H1 (cell line): ENCODE data around the gene ARMC9. TPM values are rescaled to one million over a fixed set of nuclear protein-coding genes. Genes with fewer than 3 reads are reported as not detected.

Source experiments
- CTCF ChIA-PET: fragments of 300-600 bp; sonication (Branson Sonifier 250); formaldehyde crosslinking; loops from one replicate; lab custom pipeline; 2021; ENCODE audit not compliant: partially characterized antibody; lab: Charles Lee
- POLR2A ChIA-PET: fragments of 300-600 bp; sonication (Branson Sonifier 250); formaldehyde crosslinking; loops from one replicate; lab custom pipeline; 2021; ENCODE audit warnings: inconsistent platforms; ENCODE audit not compliant: partially characterized antibody; lab: Charles Lee
- DNase-seq, 2 experiments: peaks; one replicate each; pipeline versions ENCODE4 v3.0.0 to v3.0.0-alpha.2; 2010 to 2022; ENCODE audit warnings: low spot score in 2 of 2, low read depth in 1 of 2, mixed read lengths in 1 of 2
- FAIRE-seq: peaks from 2 replicates; lab custom pipeline; 2011; peaks lifted over from hg19 to GRCh38; lab: Jason Lieb, UNC
- H2AFZ ChIP-seq: 2 replicates; pipeline ENCODE4 v1.8.1; 2012; ENCODE audit warnings: low read length, inconsistent platforms
- H2AK5ac ChIP-seq: 2 replicates; pipeline ENCODE4 v1.6.1; 2013; ENCODE audit warnings: low read depth, low read length
- H2BK120ac ChIP-seq: replicated peaks from 2 replicates; pipeline ENCODE3; 2013; ENCODE audit warnings: low read depth, low read length, inconsistent platforms
- H2BK12ac ChIP-seq: 2 replicates; pipeline ENCODE4 v1.6.1; 2013; ENCODE audit warnings: low read depth, low read length
- H2BK15ac ChIP-seq: 2 replicates; pipeline ENCODE4 v1.6.1; 2013; ENCODE audit warnings: low read length
- H2BK20ac ChIP-seq: 2 replicates; pipeline ENCODE4 v1.6.1; 2013; ENCODE audit warnings: low read length
- H2BK5ac ChIP-seq: 2 replicates; pipeline ENCODE4 v1.6.1; 2013; ENCODE audit warnings: low read depth, low read length
- H3K14ac ChIP-seq: 2 replicates; pipeline ENCODE4 v1.6.1; 2013; ENCODE audit warnings: inconsistent platforms; ENCODE audit not compliant: insufficient read length
- H3K18ac ChIP-seq: 2 replicates; pipeline ENCODE4 v1.6.1; 2013; ENCODE audit warnings: low read length; ENCODE audit errors: extremely low read depth
- H3K23ac ChIP-seq: 2 replicates; pipeline ENCODE4 v1.6.1; 2013; ENCODE audit warnings: inconsistent platforms; ENCODE audit not compliant: insufficient read length
- H3K23me2 ChIP-seq: 2 replicates; pipeline ENCODE4 v1.6.1; 2013; ENCODE audit warnings: low read depth, low read length
- H3K27ac ChIP-seq: 2 replicates; pipeline ENCODE4 v1.6.1; 2011; ENCODE audit warnings: low read depth, low read length, inconsistent platforms
- H3K27me3 ChIP-seq, 4 experiments: replicated peaks in 1 of 4; 1 replicate in 1 of 4; 2 replicates in 3 of 4; pipeline versions ENCODE4 v1.6.1 to v1.8.1; 2011 to 2013; ENCODE audit warnings: low read length in 3 of 4, mild to moderate bottlenecking in 3 of 4, inconsistent platforms in 2 of 4, mixed read lengths in 2 of 4, moderate library complexity in 1 of 4; ENCODE audit not compliant: control insufficient read depth in 3 of 4, insufficient read depth in 3 of 4; ENCODE audit errors: extremely low read depth in 1 of 4
- H3K36me3 ChIP-seq, 4 experiments: 2 replicates each; pipeline versions ENCODE4 v1.6.1 to v1.8.1; 2011 to 2013; ENCODE audit warnings: mild to moderate bottlenecking in 4 of 4, low read length in 3 of 4, moderate library complexity in 2 of 4, control low read depth in 1 of 4, inconsistent platforms in 1 of 4; ENCODE audit not compliant: insufficient read depth in 4 of 4, control insufficient read depth in 2 of 4
- H3K4ac ChIP-seq: replicated peaks from 2 replicates; pipeline ENCODE3; 2013; ENCODE audit warnings: low read length, low read depth, mixed read lengths, inconsistent platforms; ENCODE audit not compliant: insufficient read length
- H3K4me1 ChIP-seq, 4 experiments: replicated peaks in 1 of 4; 1 replicate in 1 of 4; 2 replicates in 3 of 4; pipeline versions ENCODE4 v1.6.1 to v1.8.1; 2011 to 2013; ENCODE audit warnings: low read length in 3 of 4, inconsistent platforms in 2 of 4, mixed read lengths in 1 of 4; ENCODE audit not compliant: insufficient read depth in 4 of 4, control insufficient read depth in 3 of 4
- H3K4me2 ChIP-seq, 2 experiments: 2 replicates each; pipeline versions ENCODE4 v1.6.1 to v1.8.1; 2011 to 2013; ENCODE audit warnings: low read depth in 2 of 2, low read length in 2 of 2, control low read depth in 1 of 2, inconsistent platforms in 1 of 2, mild to moderate bottlenecking in 1 of 2; ENCODE audit not compliant: insufficient read depth in 1 of 2
- H3K4me3 ChIP-seq, 4 experiments: fragments of 200-600, 300-600 bp in 1 of 4; sonication (generic), shearing (Covaris generic), sonication (Bioruptor Twin) in 1 of 4; 2 replicates each; pipeline versions ENCODE4 v1.5.1 to v1.8.1; 2011 to 2016; ENCODE audit warnings: low read length in 4 of 4, low read depth in 3 of 4, control low read depth in 2 of 4, inconsistent platforms in 2 of 4, mild to moderate bottlenecking in 2 of 4, mixed read lengths in 1 of 4, moderate library complexity in 1 of 4; ENCODE audit not compliant: insufficient read depth in 2 of 4; ENCODE audit errors: extremely low read depth in 1 of 4
- H3K56ac ChIP-seq: replicated peaks from 2 replicates; pipeline ENCODE3; 2013; ENCODE audit warnings: low read depth, mild to moderate bottlenecking, mixed read lengths, low read length, inconsistent platforms; ENCODE audit not compliant: insufficient read length
- H3K79me1 ChIP-seq: 2 replicates; pipeline ENCODE4 v1.6.1; 2013; ENCODE audit warnings: low read depth, low read length, control low read depth
- H3K79me2 ChIP-seq, 2 experiments: 2 replicates each; pipeline versions ENCODE4 v1.6.1 to v1.8.1; 2012 to 2013; ENCODE audit warnings: low read length in 2 of 2, mild to moderate bottlenecking in 2 of 2, inconsistent platforms in 1 of 2; ENCODE audit not compliant: insufficient read depth in 2 of 2, control insufficient read depth in 1 of 2
- H3K9ac ChIP-seq, 4 experiments: replicated peaks in 1 of 4; 1 replicate in 1 of 4; 2 replicates in 3 of 4; pipeline versions ENCODE4 v1.6.1 to v1.8.1; 2011 to 2013; ENCODE audit warnings: low read depth in 3 of 4, low read length in 3 of 4, control low read depth in 2 of 4, mild to moderate bottlenecking in 2 of 4, moderate library complexity in 2 of 4, inconsistent platforms in 1 of 4; ENCODE audit errors: extremely low read depth in 1 of 4
- H3K9me3 ChIP-seq, 2 experiments: 2 replicates each; pipeline versions ENCODE4 v1.6.1 to v1.8.1; 2012 to 2013; ENCODE audit warnings: mild to moderate bottlenecking in 2 of 2, moderate library complexity in 2 of 2, control low read depth in 1 of 2, inconsistent platforms in 1 of 2, low read depth in 1 of 2, low read length in 1 of 2, mixed read lengths in 1 of 2; ENCODE audit not compliant: insufficient read depth in 2 of 2
- H4K20me1 ChIP-seq, 2 experiments: replicated peaks in 1 of 2; 2 replicates each; pipeline versions ENCODE3 to v1.8.1; 2011 to 2013; ENCODE audit warnings: inconsistent platforms in 2 of 2, low read length in 2 of 2, mild to moderate bottlenecking in 1 of 2; ENCODE audit not compliant: insufficient read depth in 2 of 2, control insufficient read depth in 1 of 2
- H4K5ac ChIP-seq: 2 replicates; pipeline ENCODE4 v1.6.1; 2013; ENCODE audit warnings: low read length, low read depth, mixed read lengths, inconsistent platforms; ENCODE audit not compliant: insufficient read length
- H4K8ac ChIP-seq: 2 replicates; pipeline ENCODE4 v1.8.0; 2013; ENCODE audit warnings: mild to moderate bottlenecking, moderate library complexity, low read length, inconsistent platforms; ENCODE audit not compliant: insufficient read depth; ENCODE audit errors: extremely low read depth
- H4K91ac ChIP-seq: replicated peaks from 2 replicates; pipeline ENCODE3; 2013; ENCODE audit warnings: low read length, mixed read lengths, inconsistent platforms; ENCODE audit not compliant: insufficient read length
- CBX8 ChIP-seq: fragments of 300-800, 300-1000 bp; sonication (generic); IDR thresholded peaks from 2 replicates; pipeline ENCODE4 v1.7.1; 2016; ENCODE audit warnings: low read depth, low read length, borderline replicate concordance
- WGBS, 2 experiments: shearing (Covaris generic) in 1 of 2; methylation state at CpG; one replicate each; pipeline versions ENCODE4 v1.1.6 to v1.1.7; 2013 to 2015; ENCODE audit warnings: low lambda C conversion rate in 2 of 2, mixed read lengths in 2 of 2, inconsistent platforms in 1 of 2, low coverage in 1 of 2, missing lambda C conversion rate in 1 of 2; ENCODE audit not compliant: insufficient replicate concordance in 2 of 2, insufficient coverage in 1 of 2, insufficient read length in 1 of 2; ENCODE audit errors: extremely low coverage in 1 of 2, missing lambda C conversion rate in 1 of 2; 5-methylcytosine and 5-hydroxymethylcytosine counted together
- polyA plus RNA-seq, 7 experiments: library from polyadenylated mRNA; depleted of rRNA in 3 of 7; stranded (reverse) in 5 of 7; unstranded in 2 of 7; fragments of >200 nt in 5 of 7; fragments of 200-250 nt in 2 of 7; gene quantifications; 1 replicate in 5 of 7; 2 replicates in 1 of 7; 4 replicates in 1 of 7; pipeline versions ENCODE4 v1.2.1 to v1.2.3, GENCODE V29; 2011 to 2013; ENCODE audit warnings: missing spikeins in 2 of 7, mixed read lengths in 2 of 7
- total RNA-seq: library from RNA; stranded (reverse); fragmentation: NEBNext Ultra II Directional; extraction: Animal tissue kit (Norgen Biotek cat#: 25700); gene quantifications from 2 replicates; pipeline ENCODE4 v1.2.1, GENCODE V29; 2021

ARMC9 gene
- total and polyA plus RNA-seq, 2 of the 8 experiments (the other 6 are each of a cell fraction or from before 2014, with no cell fraction given), result 23.2 to 36.1 TPM

- peaks cover 0 to 7% (median 4%) of the 10 kb centered on the region in 4 experiments for H3K4me1 ChIP-seq
- H3K4me3 ChIP-seq, result no peak overlapping the region
- H3K14ac ChIP-seq, result no peak overlapping the region
- no peak overlapping the region for H2BK120ac ChIP-seq
- WGBS, 2 experiments, result 77% methylated on average over 12 of the region's 12 CpGs; no CpG with 5 or more reads in 1 of the 2 experiments
- FAIRE-seq (peak; percentile 99), DNase-seq (peak in 1 of 2 experiments; percentile 29)
- no peak overlapping the region for H3K27ac ChIP-seq
- H4K8ac ChIP-seq, result no peak overlapping the region; the same call in 1 of the 2 replicates
- H3K23ac ChIP-seq, result no peak overlapping the region
- 0 out of 2 replicates have a peak overlapping the region, but pooled peaks have one; percentile 13 for H2BK12ac ChIP-seq
- H2BK20ac ChIP-seq, result no peak overlapping the region
- H3K18ac ChIP-seq, result no peak overlapping the region
- no peak overlapping the region for H4K5ac ChIP-seq
- no peaks in the 10 kb centered on the region for H3K79me1 ChIP-seq
- H3K79me2 ChIP-seq, result no peaks in the 10 kb centered on the region
- H3K23me2 ChIP-seq, result no peaks in the 10 kb centered on the region
- no peaks in the 10 kb centered on the region for H3K27me3 ChIP-seq
- H3K9ac ChIP-seq, result peak overlapping the region in 1 of 4 experiments; percentile 10; a peak in 1 of 7 replicates
- no peak overlapping the region for H2AFZ ChIP-seq
- peak overlapping the region; percentile 82; the same call in 1 of the 2 replicates for H2BK5ac ChIP-seq
- peak overlapping the region; percentile 2 for H3K4ac ChIP-seq
- CTCF ChIA-PET, result interaction anchor here (0.6 to 12.5 kb wide), 66 partner anchors 8 to 261 kb away, joined by 3 to 218 read pairs (median 4); partner anchors contain the start of genes B3GNT7 and PSMD1
- POLR2A ChIA-PET, result interaction anchor here (0.9 to 2.6 kb wide), 6 partner anchors 12 to 237 kb away, joined by 3 to 23 read pairs (median 7); partner anchors contain the start of gene NCL
- H4K20me1 ChIP-seq, result no peaks in the 10 kb centered on the region
- H2BK15ac ChIP-seq, result peak overlapping the region; percentile 13; the same call in 1 of the 2 replicates
- H3K56ac ChIP-seq, result no peak overlapping the region
- H3K4me2 ChIP-seq, result no peak overlapping the region
- H2AK5ac ChIP-seq, result no peak overlapping the region
- no peak overlapping the region for H4K91ac ChIP-seq
- H3K36me3 ChIP-seq, result peaks cover 0 to 7% (median 0%) of the 10 kb centered on the region in 4 experiments; a peak in 1 of 8 replicates
- no peaks in the 10 kb centered on the region for H3K9me3 ChIP-seq
- TF ChIP-seq CBX8, result no peak
Observed at GRCh38 chr2:231227310-231228162, 29.1 kb downstream of the ARMC9 start.
